H9 (cell line): ENCODE results near the gene MRO. TPM values are rescaled to one million over a fixed set of nuclear protein-coding genes. Genes with fewer than 3 reads are reported as not detected.

ENCODE experiments used
- DNase-seq: peaks from one replicate; pipeline ENCODE4 v3.0.0-alpha.2; 2017
- H2AFZ ChIP-seq: one replicate; pipeline ENCODE4 v1.6.1; 2013; ENCODE audit warnings: mild to moderate bottlenecking, low read length, control low read depth, moderate library complexity
- H2AK5ac ChIP-seq: 2 replicates; pipeline ENCODE4 v1.6.1; 2013; ENCODE audit warnings: low read length, control low read depth, mixed read lengths; ENCODE audit not compliant: insufficient read length
- H2BK120ac ChIP-seq: one replicate; pipeline ENCODE4 v1.6.1; 2013; ENCODE audit warnings: low read depth, mild to moderate bottlenecking, low read length, control low read depth, inconsistent platforms; ENCODE audit not compliant: poor library complexity, severe bottlenecking
- H2BK12ac ChIP-seq: 2 replicates; pipeline ENCODE4 v1.6.1; 2013; ENCODE audit warnings: low read length, control low read depth, mixed read lengths, low read depth; ENCODE audit not compliant: insufficient read length
- H2BK15ac ChIP-seq: 2 replicates; pipeline ENCODE4 v1.6.1; 2013; ENCODE audit warnings: low read depth, low read length, control low read depth
- H2BK20ac ChIP-seq: one replicate; pipeline ENCODE4 v1.6.1; 2013; ENCODE audit warnings: low read depth, mild to moderate bottlenecking, low read length, control low read depth, inconsistent platforms; ENCODE audit not compliant: poor library complexity, severe bottlenecking
- H2BK5ac ChIP-seq: 2 replicates; pipeline ENCODE4 v1.6.1; 2013; ENCODE audit warnings: low read length, control low read depth, mixed read lengths; ENCODE audit not compliant: insufficient read length
- H3K14ac ChIP-seq: 2 replicates; pipeline ENCODE4 v1.6.1; 2013; ENCODE audit warnings: low read length, control low read depth; ENCODE audit not compliant: insufficient read depth
- H3K18ac ChIP-seq: 2 replicates; pipeline ENCODE4 v1.6.1; 2013; ENCODE audit warnings: low read depth, mild to moderate bottlenecking, mixed read lengths, low read length, control low read depth; ENCODE audit not compliant: insufficient read length
- H3K23ac ChIP-seq: 2 replicates; pipeline ENCODE4 v1.6.1; 2013; ENCODE audit warnings: low read length, control low read depth, mixed read lengths, low read depth; ENCODE audit not compliant: insufficient read length
- H3K23me2 ChIP-seq: 2 replicates; pipeline ENCODE4 v1.6.1; 2013; ENCODE audit warnings: low read depth, mild to moderate bottlenecking, mixed read lengths, low read length, control low read depth; ENCODE audit not compliant: insufficient read length, poor library complexity, severe bottlenecking
- H3K27ac ChIP-seq: 2 replicates; pipeline ENCODE4 v1.5.1; 2013; ENCODE audit warnings: low read length, control low read depth, mixed read lengths, low read depth; ENCODE audit not compliant: insufficient read length
- H3K27me3 ChIP-seq: 2 replicates; pipeline ENCODE4 v1.6.1; 2013; ENCODE audit warnings: low read length, control low read depth, inconsistent platforms; ENCODE audit not compliant: insufficient read depth
- H3K4ac ChIP-seq: 2 replicates; pipeline ENCODE4 v1.6.1; 2013; ENCODE audit warnings: low read depth, mild to moderate bottlenecking, control low read depth, inconsistent platforms, low read length, moderate library complexity
- H3K4me1 ChIP-seq: 2 replicates; pipeline ENCODE4 v1.6.1; 2013; ENCODE audit warnings: low read length, control low read depth, inconsistent platforms; ENCODE audit not compliant: insufficient read depth
- H3K4me2 ChIP-seq: 2 replicates; pipeline ENCODE4 v1.6.1; 2013; ENCODE audit warnings: low read length, control low read depth, mixed read lengths; ENCODE audit not compliant: insufficient read length, insufficient read depth
- H3K56ac ChIP-seq: 2 replicates; pipeline ENCODE4 v1.6.1; 2013; ENCODE audit warnings: low read depth, mild to moderate bottlenecking, mixed read lengths, low read length, control low read depth; ENCODE audit not compliant: insufficient read length
- H3K79me1 ChIP-seq: 2 replicates; pipeline ENCODE4 v1.6.1; 2013; ENCODE audit warnings: low read depth, mild to moderate bottlenecking, moderate library complexity, low read length, control low read depth, inconsistent platforms; ENCODE audit not compliant: insufficient read depth, poor library complexity, severe bottlenecking
- H3K79me2 ChIP-seq: 2 replicates; pipeline ENCODE4 v1.6.1; 2013; ENCODE audit warnings: low read length, control low read depth, inconsistent platforms; ENCODE audit not compliant: insufficient read depth
- H3K9ac ChIP-seq: 2 replicates; pipeline ENCODE4 v1.6.1; 2013; ENCODE audit warnings: low read length, control low read depth, mixed read lengths; ENCODE audit not compliant: insufficient read length; ENCODE audit errors: extremely low read depth
- H3K9me3 ChIP-seq: one replicate; pipeline ENCODE4 v1.6.1; 2013; ENCODE audit warnings: low read depth, low read length, inconsistent platforms; ENCODE audit not compliant: control insufficient read depth
- H3T11ph ChIP-seq: one replicate; pipeline ENCODE4 v1.6.1; 2013; ENCODE audit warnings: mild to moderate bottlenecking, low read length, control low read depth, inconsistent platforms
- H4K20me1 ChIP-seq: one replicate; pipeline ENCODE4 v1.6.1; 2013; ENCODE audit not compliant: control insufficient read depth, insufficient read length, insufficient read depth
- H4K5ac ChIP-seq: 2 replicates; pipeline ENCODE4 v1.6.1; 2013; ENCODE audit warnings: low read depth, mild to moderate bottlenecking, mixed read lengths, low read length, control low read depth; ENCODE audit not compliant: insufficient read length
- H4K8ac ChIP-seq: replicated peaks from 2 replicates; pipeline ENCODE4 v1.6.1; 2013; ENCODE audit warnings: low read length, control low read depth, mixed read lengths, low read depth; ENCODE audit not compliant: insufficient read length
- H4K91ac ChIP-seq: 2 replicates; pipeline ENCODE4 v1.6.1; 2013; ENCODE audit warnings: low read depth, mild to moderate bottlenecking, moderate library complexity, mixed read lengths, low read length, control low read depth; ENCODE audit not compliant: insufficient read length
- H3K27ac Mint-ChIP-seq, 3 experiments: 2 replicates in 2 of 3; 3 replicates in 1 of 3; pipeline ENCODE4 v1.8.0; 2020 to 2021; ENCODE audit warnings: mixed read lengths in 3 of 3, mild to moderate bottlenecking in 1 of 3, moderate library complexity in 1 of 3
- H3K27me3 Mint-ChIP-seq: 2 replicates; pipeline ENCODE4 v1.8.0; 2021; ENCODE audit warnings: low read depth, mild to moderate bottlenecking, moderate library complexity, mixed read lengths
- H3K36me3 Mint-ChIP-seq, 3 experiments: 2 replicates in 2 of 3; 3 replicates in 1 of 3; pipeline ENCODE4 v1.8.0; 2020 to 2021; ENCODE audit warnings: low read depth in 3 of 3, mixed read lengths in 3 of 3; ENCODE audit not compliant: insufficient read depth in 1 of 3
- H3K4me1 Mint-ChIP-seq, 2 experiments: 2 replicates each; pipeline ENCODE4 v1.8.0; 2020; ENCODE audit warnings: mixed read lengths in 2 of 2
- H3K4me3 Mint-ChIP-seq, 2 experiments: 2 replicates in 1 of 2; 3 replicates in 1 of 2; pipeline ENCODE4 v1.8.0; 2020 to 2021; ENCODE audit warnings: mild to moderate bottlenecking in 2 of 2, mixed read lengths in 2 of 2, moderate library complexity in 1 of 2
- H3K9me3 Mint-ChIP-seq, 2 experiments: 2 replicates in 1 of 2; 3 replicates in 1 of 2; pipeline ENCODE4 v1.8.0; 2020; ENCODE audit warnings: mild to moderate bottlenecking in 2 of 2, mixed read lengths in 2 of 2, moderate library complexity in 1 of 2
- WGBS: extraction: QIAGEN DNeasy Blood & Tissue Kit; methylation state at CpG from one replicate; pipeline ENCODE4 v1.1.7; 2013; ENCODE audit warnings: missing lambda C conversion rate, low lambda C conversion rate, mixed read lengths; ENCODE audit not compliant: insufficient read length; ENCODE audit errors: extremely low coverage; 5-methylcytosine and 5-hydroxymethylcytosine counted together
- total RNA-seq: library from RNA; stranded (reverse); gene quantifications from 2 replicates; pipeline ENCODE4 v1.2.1, GENCODE V29; 2021
- TF ChIP-seq, protein P1 (sequence below): fragments of 200-600 bp; sonication (generic); conservative IDR thresholded peaks from 3 replicates; pipeline ENCODE4 v1.8.0; 2021; ENCODE audit warnings: antibody characterized with exemption, mild to moderate bottlenecking

Gene MRO
- total RNA-seq, 1 experiment from 2014 or later, result 0.57 TPM

DNA sequence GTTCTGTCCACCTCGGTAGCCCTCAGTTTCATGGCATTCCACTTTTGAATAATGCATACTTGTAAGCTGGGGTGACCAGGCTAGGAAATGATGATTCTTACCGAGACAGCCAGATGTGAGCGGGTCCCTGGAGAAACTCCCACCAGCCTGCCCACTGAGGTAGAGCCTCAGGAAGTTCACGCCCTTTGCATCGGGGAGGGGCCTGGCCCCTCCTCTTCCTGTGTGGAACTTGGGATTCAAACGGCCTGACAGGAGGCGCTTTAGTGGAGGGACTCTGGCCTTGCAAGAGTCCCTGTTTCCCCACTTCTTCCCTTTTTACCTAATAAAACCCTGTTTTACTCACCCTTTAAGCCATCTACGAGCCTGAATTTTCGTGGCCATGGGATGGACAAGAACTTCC lies 44.6 kb downstream of the MRO start:
- peaks cover 9 to 11% of the 10 kb centered on the region in 2 experiments for H3K9me3 Mint-ChIP-seq
- no CpG with 5 or more reads among the region's 9 CpGs for WGBS
- H2BK120ac ChIP-seq, result no peak overlapping the region
- H3K4me2 ChIP-seq, result no peak overlapping the region
- H3K27ac ChIP-seq, result no peak overlapping the region
- H3K9ac ChIP-seq, result no peak overlapping the region
- no peak overlapping the region for H2AFZ ChIP-seq
- no peak overlapping the region for H3K56ac ChIP-seq
- no peak overlapping the region for H3K14ac ChIP-seq
- H2BK15ac ChIP-seq, result no peak overlapping the region
- H3K18ac ChIP-seq, result no peak overlapping the region
- no peaks in the 10 kb centered on the region for H3K23me2 ChIP-seq
- peaks cover 14 to 17% of the 10 kb centered on the region in 2 experiments for H3K4me1 Mint-ChIP-seq
- no peaks in the 10 kb centered on the region; the same call in 1 of the 2 replicates for H3K4me1 ChIP-seq
- H3K27me3 ChIP-seq, result no peaks in the 10 kb centered on the region
- no peak overlapping the region for H3T11ph ChIP-seq
- TF ChIP-seq, protein P1, sequence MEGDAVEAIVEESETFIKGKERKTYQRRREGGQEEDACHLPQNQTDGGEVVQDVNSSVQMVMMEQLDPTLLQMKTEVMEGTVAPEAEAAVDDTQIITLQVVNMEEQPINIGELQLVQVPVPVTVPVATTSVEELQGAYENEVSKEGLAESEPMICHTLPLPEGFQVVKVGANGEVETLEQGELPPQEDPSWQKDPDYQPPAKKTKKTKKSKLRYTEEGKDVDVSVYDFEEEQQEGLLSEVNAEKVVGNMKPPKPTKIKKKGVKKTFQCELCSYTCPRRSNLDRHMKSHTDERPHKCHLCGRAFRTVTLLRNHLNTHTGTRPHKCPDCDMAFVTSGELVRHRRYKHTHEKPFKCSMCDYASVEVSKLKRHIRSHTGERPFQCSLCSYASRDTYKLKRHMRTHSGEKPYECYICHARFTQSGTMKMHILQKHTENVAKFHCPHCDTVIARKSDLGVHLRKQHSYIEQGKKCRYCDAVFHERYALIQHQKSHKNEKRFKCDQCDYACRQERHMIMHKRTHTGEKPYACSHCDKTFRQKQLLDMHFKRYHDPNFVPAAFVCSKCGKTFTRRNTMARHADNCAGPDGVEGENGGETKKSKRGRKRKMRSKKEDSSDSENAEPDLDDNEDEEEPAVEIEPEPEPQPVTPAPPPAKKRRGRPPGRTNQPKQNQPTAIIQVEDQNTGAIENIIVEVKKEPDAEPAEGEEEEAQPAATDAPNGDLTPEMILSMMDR, result no peak
- no peak overlapping the region for H3K4me3 Mint-ChIP-seq
- no peak overlapping the region for H4K8ac ChIP-seq
- H3K79me2 ChIP-seq, result no peaks in the 10 kb centered on the region
- H4K20me1 ChIP-seq, result no peaks in the 10 kb centered on the region
- H2AK5ac ChIP-seq, result no peak overlapping the region
- H3K4ac ChIP-seq, result no peak overlapping the region
- H3K79me1 ChIP-seq, result no peaks in the 10 kb centered on the region
- H4K91ac ChIP-seq, result no peak overlapping the region
- no peaks in the 10 kb centered on the region for H3K36me3 Mint-ChIP-seq
- no peak overlapping the region for H2BK5ac ChIP-seq
- DNase-seq, result peak; percentile 40
- H2BK20ac ChIP-seq, result no peak overlapping the region
- no peak overlapping the region for H2BK12ac ChIP-seq
- H3K23ac ChIP-seq, result no peak overlapping the region
- no peaks in the 10 kb centered on the region; the same call in 1 of the 2 replicates for H3K27me3 Mint-ChIP-seq
- H3K9me3 ChIP-seq, result no peaks in the 10 kb centered on the region
- H3K27ac Mint-ChIP-seq, result no peak overlapping the region
- no peak overlapping the region for H4K5ac ChIP-seq
